H1 (cell line): ENCODE results near the gene LCE5A. TPM values are rescaled to one million over a fixed set of nuclear protein-coding genes. Genes with fewer than 3 reads are reported as not detected.

Source experiments
- CHD1 ChIP-seq: IDR thresholded peaks from 2 replicates; pipeline ENCODE4 v1.6.1; 2012; ENCODE audit warnings: low read depth, low read length, improper control_type of control experiment
- GABPA ChIP-seq: IDR thresholded peaks from 2 replicates; pipeline ENCODE4 v1.6.1; 2011; ENCODE audit warnings: mild to moderate bottlenecking, low read length, moderate library complexity, borderline replicate concordance; ENCODE audit not compliant: insufficient read depth
- NANOG ChIP-seq: IDR thresholded peaks from 2 replicates; pipeline ENCODE4 v1.6.1; 2011; ENCODE audit warnings: low read length, low read depth, mild to moderate bottlenecking, inconsistent platforms; ENCODE audit not compliant: insufficient read depth, poor library complexity, severe bottlenecking
- RBBP5 ChIP-seq: IDR thresholded peaks from 2 replicates; pipeline ENCODE4 v1.7.1; 2012; ENCODE audit warnings: low read depth, mild to moderate bottlenecking, inconsistent platforms, low read length, moderate library complexity, borderline replicate concordance
- RNF2 ChIP-seq: fragments of 200-900, 300-1000 bp; sonication (generic); IDR thresholded peaks from 2 replicates; pipeline ENCODE4 v1.7.1; 2016; ENCODE audit warnings: borderline replicate concordance, low read depth, mild to moderate bottlenecking, antibody characterized with exemption, low read length; ENCODE audit not compliant: poor library complexity, severe bottlenecking; ENCODE audit errors: missing control alignments
- YY1 ChIP-seq: IDR thresholded peaks from 2 replicates; pipeline ENCODE4 v1.6.1; 2011; ENCODE audit warnings: low read depth, mild to moderate bottlenecking, low read length
- polyA plus RNA-seq, 7 experiments: library from polyadenylated mRNA; depleted of rRNA in 3 of 7; stranded (reverse) in 5 of 7; unstranded in 2 of 7; fragments of >200 nt in 5 of 7; fragments of 200-250 nt in 2 of 7; gene quantifications; 1 replicate in 5 of 7; 2 replicates in 1 of 7; 4 replicates in 1 of 7; pipeline versions ENCODE4 v1.2.1 to v1.2.3, GENCODE V29; 2011 to 2013; ENCODE audit warnings: missing spikeins in 2 of 7, mixed read lengths in 2 of 7
- total RNA-seq: library from RNA; stranded (reverse); fragmentation: NEBNext Ultra II Directional; extraction: Animal tissue kit (Norgen Biotek cat#: 25700); gene quantifications from 2 replicates; pipeline ENCODE4 v1.2.1, GENCODE V29; 2021
- TF ChIP-seq, protein P1 (sequence below): fragments of 300-600 bp; sonication (generic); IDR thresholded peaks from 2 replicates; pipeline ENCODE4 v1.7.1; 2012; ENCODE audit warnings: low read length, moderate library complexity, mild to moderate bottlenecking, inconsistent platforms; ENCODE audit not compliant: insufficient replicate concordance
- TF ChIP-seq, protein P2 (sequence below), 3 experiments: IDR thresholded peaks; 1 replicate in 2 of 3; 2 replicates in 1 of 3; pipeline versions ENCODE4 v1.5.1 to v1.6.1; 2011; ENCODE audit warnings: low read length in 3 of 3, mild to moderate bottlenecking in 3 of 3, inconsistent platforms in 2 of 3, low read depth in 1 of 3, moderate library complexity in 1 of 3; ENCODE audit not compliant: insufficient read depth in 1 of 3; ENCODE audit errors: control extremely low read depth in 1 of 3

Gene LCE5A
- total and polyA plus RNA-seq, 2 of the 8 experiments (the other 6 are each of a cell fraction or from before 2014, with no cell fraction given), result not detected

DNA sequence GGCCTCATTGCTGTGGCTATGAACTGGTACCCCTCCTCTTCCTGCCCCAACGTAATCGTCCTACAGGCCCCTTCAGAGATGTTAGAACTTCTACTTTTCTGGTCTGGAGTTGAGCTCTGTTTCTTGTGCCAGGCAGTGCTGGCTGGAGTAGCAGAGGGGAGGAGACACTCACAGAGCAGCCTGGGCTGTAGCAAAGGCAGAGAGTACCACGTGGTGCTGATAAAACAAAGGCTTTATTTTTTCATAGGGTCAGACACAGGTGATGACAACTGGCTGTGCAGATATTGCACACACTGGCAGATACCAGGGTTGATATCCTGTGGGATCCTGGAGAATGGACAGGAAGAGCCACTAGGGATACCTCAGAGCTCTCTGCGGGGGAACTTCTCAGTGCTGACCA lies 26.9 kb downstream of the LCE5A start (continued):
- TF ChIP-seq, protein P1, sequence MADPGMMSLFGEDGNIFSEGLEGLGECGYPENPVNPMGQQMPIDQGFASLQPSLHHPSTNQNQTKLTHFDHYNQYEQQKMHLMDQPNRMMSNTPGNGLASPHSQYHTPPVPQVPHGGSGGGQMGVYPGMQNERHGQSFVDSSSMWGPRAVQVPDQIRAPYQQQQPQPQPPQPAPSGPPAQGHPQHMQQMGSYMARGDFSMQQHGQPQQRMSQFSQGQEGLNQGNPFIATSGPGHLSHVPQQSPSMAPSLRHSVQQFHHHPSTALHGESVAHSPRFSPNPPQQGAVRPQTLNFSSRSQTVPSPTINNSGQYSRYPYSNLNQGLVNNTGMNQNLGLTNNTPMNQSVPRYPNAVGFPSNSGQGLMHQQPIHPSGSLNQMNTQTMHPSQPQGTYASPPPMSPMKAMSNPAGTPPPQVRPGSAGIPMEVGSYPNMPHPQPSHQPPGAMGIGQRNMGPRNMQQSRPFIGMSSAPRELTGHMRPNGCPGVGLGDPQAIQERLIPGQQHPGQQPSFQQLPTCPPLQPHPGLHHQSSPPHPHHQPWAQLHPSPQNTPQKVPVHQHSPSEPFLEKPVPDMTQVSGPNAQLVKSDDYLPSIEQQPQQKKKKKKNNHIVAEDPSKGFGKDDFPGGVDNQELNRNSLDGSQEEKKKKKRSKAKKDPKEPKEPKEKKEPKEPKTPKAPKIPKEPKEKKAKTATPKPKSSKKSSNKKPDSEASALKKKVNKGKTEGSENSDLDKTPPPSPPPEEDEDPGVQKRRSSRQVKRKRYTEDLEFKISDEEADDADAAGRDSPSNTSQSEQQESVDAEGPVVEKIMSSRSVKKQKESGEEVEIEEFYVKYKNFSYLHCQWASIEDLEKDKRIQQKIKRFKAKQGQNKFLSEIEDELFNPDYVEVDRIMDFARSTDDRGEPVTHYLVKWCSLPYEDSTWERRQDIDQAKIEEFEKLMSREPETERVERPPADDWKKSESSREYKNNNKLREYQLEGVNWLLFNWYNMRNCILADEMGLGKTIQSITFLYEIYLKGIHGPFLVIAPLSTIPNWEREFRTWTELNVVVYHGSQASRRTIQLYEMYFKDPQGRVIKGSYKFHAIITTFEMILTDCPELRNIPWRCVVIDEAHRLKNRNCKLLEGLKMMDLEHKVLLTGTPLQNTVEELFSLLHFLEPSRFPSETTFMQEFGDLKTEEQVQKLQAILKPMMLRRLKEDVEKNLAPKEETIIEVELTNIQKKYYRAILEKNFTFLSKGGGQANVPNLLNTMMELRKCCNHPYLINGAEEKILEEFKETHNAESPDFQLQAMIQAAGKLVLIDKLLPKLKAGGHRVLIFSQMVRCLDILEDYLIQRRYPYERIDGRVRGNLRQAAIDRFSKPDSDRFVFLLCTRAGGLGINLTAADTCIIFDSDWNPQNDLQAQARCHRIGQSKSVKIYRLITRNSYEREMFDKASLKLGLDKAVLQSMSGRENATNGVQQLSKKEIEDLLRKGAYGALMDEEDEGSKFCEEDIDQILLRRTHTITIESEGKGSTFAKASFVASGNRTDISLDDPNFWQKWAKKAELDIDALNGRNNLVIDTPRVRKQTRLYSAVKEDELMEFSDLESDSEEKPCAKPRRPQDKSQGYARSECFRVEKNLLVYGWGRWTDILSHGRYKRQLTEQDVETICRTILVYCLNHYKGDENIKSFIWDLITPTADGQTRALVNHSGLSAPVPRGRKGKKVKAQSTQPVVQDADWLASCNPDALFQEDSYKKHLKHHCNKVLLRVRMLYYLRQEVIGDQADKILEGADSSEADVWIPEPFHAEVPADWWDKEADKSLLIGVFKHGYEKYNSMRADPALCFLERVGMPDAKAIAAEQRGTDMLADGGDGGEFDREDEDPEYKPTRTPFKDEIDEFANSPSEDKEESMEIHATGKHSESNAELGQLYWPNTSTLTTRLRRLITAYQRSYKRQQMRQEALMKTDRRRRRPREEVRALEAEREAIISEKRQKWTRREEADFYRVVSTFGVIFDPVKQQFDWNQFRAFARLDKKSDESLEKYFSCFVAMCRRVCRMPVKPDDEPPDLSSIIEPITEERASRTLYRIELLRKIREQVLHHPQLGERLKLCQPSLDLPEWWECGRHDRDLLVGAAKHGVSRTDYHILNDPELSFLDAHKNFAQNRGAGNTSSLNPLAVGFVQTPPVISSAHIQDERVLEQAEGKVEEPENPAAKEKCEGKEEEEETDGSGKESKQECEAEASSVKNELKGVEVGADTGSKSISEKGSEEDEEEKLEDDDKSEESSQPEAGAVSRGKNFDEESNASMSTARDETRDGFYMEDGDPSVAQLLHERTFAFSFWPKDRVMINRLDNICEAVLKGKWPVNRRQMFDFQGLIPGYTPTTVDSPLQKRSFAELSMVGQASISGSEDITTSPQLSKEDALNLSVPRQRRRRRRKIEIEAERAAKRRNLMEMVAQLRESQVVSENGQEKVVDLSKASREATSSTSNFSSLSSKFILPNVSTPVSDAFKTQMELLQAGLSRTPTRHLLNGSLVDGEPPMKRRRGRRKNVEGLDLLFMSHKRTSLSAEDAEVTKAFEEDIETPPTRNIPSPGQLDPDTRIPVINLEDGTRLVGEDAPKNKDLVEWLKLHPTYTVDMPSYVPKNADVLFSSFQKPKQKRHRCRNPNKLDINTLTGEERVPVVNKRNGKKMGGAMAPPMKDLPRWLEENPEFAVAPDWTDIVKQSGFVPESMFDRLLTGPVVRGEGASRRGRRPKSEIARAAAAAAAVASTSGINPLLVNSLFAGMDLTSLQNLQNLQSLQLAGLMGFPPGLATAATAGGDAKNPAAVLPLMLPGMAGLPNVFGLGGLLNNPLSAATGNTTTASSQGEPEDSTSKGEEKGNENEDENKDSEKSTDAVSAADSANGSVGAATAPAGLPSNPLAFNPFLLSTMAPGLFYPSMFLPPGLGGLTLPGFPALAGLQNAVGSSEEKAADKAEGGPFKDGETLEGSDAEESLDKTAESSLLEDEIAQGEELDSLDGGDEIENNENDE, result no peak
- no peak for TF ChIP-seq NANOG
- TF ChIP-seq GABPA, result no peak
- no peak for TF ChIP-seq YY1
- no peak for TF ChIP-seq CHD1
- TF ChIP-seq, protein P2, sequence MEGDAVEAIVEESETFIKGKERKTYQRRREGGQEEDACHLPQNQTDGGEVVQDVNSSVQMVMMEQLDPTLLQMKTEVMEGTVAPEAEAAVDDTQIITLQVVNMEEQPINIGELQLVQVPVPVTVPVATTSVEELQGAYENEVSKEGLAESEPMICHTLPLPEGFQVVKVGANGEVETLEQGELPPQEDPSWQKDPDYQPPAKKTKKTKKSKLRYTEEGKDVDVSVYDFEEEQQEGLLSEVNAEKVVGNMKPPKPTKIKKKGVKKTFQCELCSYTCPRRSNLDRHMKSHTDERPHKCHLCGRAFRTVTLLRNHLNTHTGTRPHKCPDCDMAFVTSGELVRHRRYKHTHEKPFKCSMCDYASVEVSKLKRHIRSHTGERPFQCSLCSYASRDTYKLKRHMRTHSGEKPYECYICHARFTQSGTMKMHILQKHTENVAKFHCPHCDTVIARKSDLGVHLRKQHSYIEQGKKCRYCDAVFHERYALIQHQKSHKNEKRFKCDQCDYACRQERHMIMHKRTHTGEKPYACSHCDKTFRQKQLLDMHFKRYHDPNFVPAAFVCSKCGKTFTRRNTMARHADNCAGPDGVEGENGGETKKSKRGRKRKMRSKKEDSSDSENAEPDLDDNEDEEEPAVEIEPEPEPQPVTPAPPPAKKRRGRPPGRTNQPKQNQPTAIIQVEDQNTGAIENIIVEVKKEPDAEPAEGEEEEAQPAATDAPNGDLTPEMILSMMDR (IDR thresholded peaks at IDR 0.05; ENCODE audit: control extremely low read depth in 1 of 3, insufficient read depth in 1 of 3, low read depth in 1 of 3, low read length in 3 of 3), result no peak
- TF ChIP-seq RNF2, result no peak
- TF ChIP-seq RBBP5, result no peak
